MCF 10A (cell line): Measurements from ENCODE around the gene BATF. TPM values are rescaled to one million over a fixed set of nuclear protein-coding genes. Genes with fewer than 3 reads are reported as not detected.

ENCODE experiments used
- BruUV-seq: library from RNA; stranded (reverse); fragments of 400-500 nt; replicated peaks from 2 replicates; lab custom pipeline; 2021; lab: Mats Ljungman, UMichigan
- CTCF ChIA-PET: fragments of 300-600 bp; sonication (Branson Sonifier 250); formaldehyde crosslinking; extraction: SDS; loops from one replicate; lab custom pipeline; 2021; ENCODE audit warnings: antibody characterized with exemption, inconsistent platforms; lab: Yijun Ruan, JAX
- POLR2A ChIA-PET: fragments of 300-600, 350-650 bp; sonication (Branson Sonifier 250); formaldehyde crosslinking; extraction: SDS; loops from one replicate; lab custom pipeline; 2020; ENCODE audit warnings: antibody characterized with exemption, inconsistent platforms; lab: Yijun Ruan, JAX
- DNase-seq: peaks from one replicate; pipeline ENCODE4 v3.0.0-alpha.2; 2018; ENCODE audit not compliant: unreplicated experiment
- H3K27ac Mint-ChIP-seq: one replicate; pipeline ENCODE4 v1.8.0; 2022; ENCODE audit warnings: mild to moderate bottlenecking, low read depth, mixed read lengths; ENCODE audit not compliant: unreplicated experiment
- H3K27me3 Mint-ChIP-seq: one replicate; pipeline ENCODE4 v1.8.0; 2022; ENCODE audit warnings: mixed read lengths; ENCODE audit not compliant: insufficient read depth, unreplicated experiment
- H3K36me3 Mint-ChIP-seq: one replicate; pipeline ENCODE4 v1.8.0; 2022; ENCODE audit warnings: mild to moderate bottlenecking, moderate library complexity, mixed read lengths; ENCODE audit not compliant: insufficient read depth, unreplicated experiment
- H3K4me1 Mint-ChIP-seq: one replicate; pipeline ENCODE4 v1.8.0; 2022; ENCODE audit warnings: mixed read lengths; ENCODE audit not compliant: insufficient read depth, unreplicated experiment
- H3K4me3 Mint-ChIP-seq: one replicate; pipeline ENCODE4 v1.8.0; 2022; ENCODE audit warnings: mild to moderate bottlenecking, moderate library complexity, mixed read lengths; ENCODE audit not compliant: unreplicated experiment
- H3K9me3 Mint-ChIP-seq: one replicate; pipeline ENCODE4 v1.8.0; 2022; ENCODE audit warnings: mixed read lengths; ENCODE audit not compliant: unreplicated experiment
- CTCF ChIP-seq: fragments of 200-600 bp; IDR thresholded peaks from one replicate; pipeline ENCODE4 v1.8.0; 2022; ENCODE audit warnings: antibody characterized with exemption, mild to moderate bottlenecking; ENCODE audit not compliant: unreplicated experiment
- intact Hi-C: fragments of 100-400 bp; cut with micrococcal nuclease; formaldehyde crosslinking; loops from 2 replicates; pipeline ENCODE4 v1.14.1; 2022
- total RNA-seq: library from RNA; stranded (reverse); gene quantifications from 2 replicates; pipeline ENCODE4 v1.2.3, GENCODE V29; 2022

BATF gene
- total RNA-seq, 1 experiment from 2014 or later: not detected

GRCh38 chr14:75542588-75543091 is 20.4 kb downstream of the BATF start:
- no peak overlapping the region for H3K27ac Mint-ChIP-seq
- POLR2A ChIA-PET: no interaction called here
- no peaks in the 10 kb centered on the region for H3K4me1 Mint-ChIP-seq
- DNase-seq: no peak
- TF ChIP-seq CTCF: no peak
- H3K27me3 Mint-ChIP-seq: no peaks in the 10 kb centered on the region
- CTCF ChIA-PET: interaction anchor here (0.6 to 1.6 kb wide), 4 partner anchors 11 to 25 kb away, joined by 3 to 6 read pairs (median 5); no protein-coding TSS in a partner anchor
- BruUV-seq: no TSS peak
- H3K36me3 Mint-ChIP-seq: no peaks in the 10 kb centered on the region
- H3K9me3 Mint-ChIP-seq: no peaks in the 10 kb centered on the region
- no peak overlapping the region for H3K4me3 Mint-ChIP-seq
- intact Hi-C loops: no loop called here

GRCh38 chr14:75543253-75543652 is 21.0 kb downstream of the BATF start:
- Mint-ChIP-seq H3K4me1 (no peaks in the 10 kb centered on the region), H3K36me3 (no peaks in the 10 kb centered on the region), H3K27ac (no peak overlapping the region), H3K9me3 (no peaks in the 10 kb centered on the region), H3K4me3 (no peak overlapping the region), H3K27me3 (no peaks in the 10 kb centered on the region)
- intact Hi-C loops: no loop called here
- no TSS peak for BruUV-seq
- no peak for TF ChIP-seq CTCF
- ChIA-PET CTCF (interaction anchor here (0.7 to 1.6 kb wide), 2 partner anchors 10 to 18 kb away, joined by 3 read pairs; no protein-coding TSS in a partner anchor), POLR2A (no interaction called here)
- no peak for DNase-seq

GRCh38 chr14:75543786-75544185 is 21.5 kb downstream of the BATF start:
- Mint-ChIP-seq H3K27me3 (no peaks in the 10 kb centered on the region), H3K9me3 (no peaks in the 10 kb centered on the region), H3K36me3 (no peaks in the 10 kb centered on the region), H3K4me1 (no peaks in the 10 kb centered on the region), H3K4me3 (no peak overlapping the region), H3K27ac (no peak overlapping the region)
- no TSS peak for BruUV-seq
- ChIA-PET POLR2A (no interaction called here), CTCF (interaction anchor here (0.7 kb wide), 1 partner anchor 18 kb away, joined by 3 read pairs; no protein-coding TSS in a partner anchor)
- TF ChIP-seq CTCF: no peak
- intact Hi-C loops: no loop called here
- DNase-seq: no peak

GRCh38 chr14:75545907-75546306 is 23.6 kb downstream of the BATF start:
- intact Hi-C loops: no loop called here
- POLR2A ChIA-PET: interaction anchor here (1.5 kb wide), 1 partner anchor 9 kb away, joined by 3 read pairs; no protein-coding TSS in a partner anchor
- no peak for TF ChIP-seq CTCF
- no TSS peak for BruUV-seq
- Mint-ChIP-seq H3K27me3 (no peaks in the 10 kb centered on the region), H3K4me1 (no peaks in the 10 kb centered on the region), H3K36me3 (no peaks in the 10 kb centered on the region), H3K27ac (no peak overlapping the region), H3K4me3 (no peak overlapping the region), H3K9me3 (no peaks in the 10 kb centered on the region)
- no peak for DNase-seq
- CTCF ChIA-PET: interaction anchor here (0.6 to 1.2 kb wide), 3 partner anchors 14 to 32 kb away, joined by 3 to 4 read pairs (median 3); no protein-coding TSS in a partner anchor
